Kidney epithelial cell (primary cell): ENCODE data around the gene LDB3. TPM values are rescaled to one million over a fixed set of nuclear protein-coding genes. Genes with fewer than 3 reads are reported as not detected.

ENCODE experiments used
- DNase-seq: peaks from one replicate; pipeline ENCODE4 v3.0.0-alpha.2; 2010; ENCODE audit warnings: low read depth
- H3K27me3 ChIP-seq: 2 replicates; pipeline ENCODE4 v1.6.0; 2011; ENCODE audit warnings: low read length; ENCODE audit not compliant: control insufficient read depth, insufficient read depth
- H3K36me3 ChIP-seq: 2 replicates; pipeline ENCODE4 v1.5.1; 2011; ENCODE audit warnings: low read length; ENCODE audit not compliant: control insufficient read depth, insufficient read depth
- H3K4me3 ChIP-seq: 2 replicates; pipeline ENCODE4 v1.5.1; 2011; ENCODE audit warnings: low read depth, mild to moderate bottlenecking, control low read depth, low read length
- CTCF ChIP-seq: IDR thresholded peaks from 2 replicates; pipeline ENCODE4 v1.5.1; 2011; ENCODE audit warnings: mild to moderate bottlenecking, moderate library complexity, low read length, control low read depth, inconsistent platforms; ENCODE audit not compliant: insufficient read depth, poor library complexity, severe bottlenecking
- total RNA-seq: library from RNA; depleted of rRNA; stranded (reverse); fragments of >200 nt; gene quantifications from 2 replicates; pipeline ENCODE4 v1.2.3, GENCODE V29; 2015

The LDB3 gene
- total RNA-seq, 1 donor from 2014 or later = 0.17 TPM

GRCh38 chr10:86724445-86724844 lies 56.1 kb downstream of the LDB3 start:
- no peak overlapping the region for H3K4me3 ChIP-seq
- no peaks in the 10 kb centered on the region for H3K27me3 ChIP-seq
- no peak for TF ChIP-seq CTCF
- H3K36me3 ChIP-seq = no peaks in the 10 kb centered on the region
- no peak for DNase-seq

DNA sequence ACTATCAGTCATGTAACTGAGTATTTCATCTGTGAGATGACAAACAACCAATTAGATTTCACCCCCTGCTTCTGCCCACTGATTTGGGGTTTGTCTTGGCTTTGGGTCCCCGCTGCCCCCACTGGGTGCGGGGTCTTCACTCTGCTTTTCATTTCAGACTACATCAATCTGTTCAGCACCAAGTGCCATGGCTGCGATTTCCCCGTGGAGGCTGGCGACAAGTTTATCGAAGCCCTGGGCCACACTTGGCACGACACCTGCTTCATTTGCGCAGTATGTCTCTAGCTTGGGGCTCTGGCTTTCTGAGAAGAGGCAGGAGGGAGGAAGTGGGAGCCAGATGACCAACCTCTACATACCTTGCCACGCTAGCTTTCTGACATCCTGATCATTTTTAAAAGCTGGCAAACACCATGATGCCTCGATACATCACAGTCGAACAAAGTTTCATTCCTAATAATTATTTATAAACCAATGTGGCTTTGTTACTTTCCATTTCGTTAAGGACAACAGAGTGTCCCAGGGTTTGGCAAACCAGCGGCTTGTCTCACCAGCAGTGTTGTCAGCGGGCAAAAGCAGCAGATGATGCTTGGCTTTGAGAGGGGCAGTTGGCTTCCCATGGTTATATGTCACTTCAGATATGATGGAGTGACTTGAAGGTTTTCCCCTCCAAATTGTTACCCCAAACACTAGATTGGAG lies 57.8 kb downstream of the LDB3 start:
- no peak for DNase-seq
- Histone ChIP-seq H3K4me3 (no peak overlapping the region), H3K36me3 (no peaks in the 10 kb centered on the region), H3K27me3 (no peaks in the 10 kb centered on the region)
- TF ChIP-seq CTCF = no peak

- TF ChIP-seq CTCF = no peak
- Histone ChIP-seq H3K4me3 (no peak overlapping the region), H3K27me3 (no peaks in the 10 kb centered on the region), H3K36me3 (no peaks in the 10 kb centered on the region)
- DNase-seq = no peak
These were observed 58.3 kb downstream of the LDB3 start for GRCh38 chr10:86726677-86726999.

DNA sequence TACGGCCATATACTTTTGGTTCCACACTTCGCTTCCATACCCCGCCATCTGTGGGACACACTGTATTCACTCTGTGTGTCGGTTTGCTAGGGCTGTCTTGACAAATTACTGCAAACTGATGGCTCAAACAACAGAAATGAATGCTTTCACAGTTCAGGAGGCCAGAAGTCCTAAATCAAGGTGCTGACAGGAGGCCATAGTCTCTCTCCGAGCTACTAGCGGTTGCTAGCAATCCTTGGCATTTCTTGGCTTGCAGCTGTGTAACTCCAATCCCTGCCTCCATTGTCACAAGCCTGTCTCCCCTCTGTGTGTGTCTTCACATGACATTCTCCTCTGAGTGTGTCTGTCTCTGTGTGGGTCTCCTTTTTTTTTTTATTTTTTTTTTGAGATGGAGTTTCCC lies 59.2 kb downstream of the LDB3 start:
- Histone ChIP-seq H3K27me3 (no peaks in the 10 kb centered on the region), H3K4me3 (no peak overlapping the region), H3K36me3 (no peaks in the 10 kb centered on the region)
- DNase-seq = no peak
- no peak for TF ChIP-seq CTCF

- Histone ChIP-seq H3K4me3 (no peak overlapping the region), H3K36me3 (no peaks in the 10 kb centered on the region), H3K27me3 (no peaks in the 10 kb centered on the region)
- no peak for DNase-seq
- no peak for TF ChIP-seq CTCF
These were observed 59.7 kb downstream of the LDB3 start for GRCh38 chr10:86728056-86728455.

- H3K27me3 ChIP-seq = no peaks in the 10 kb centered on the region
- H3K36me3 ChIP-seq = no peaks in the 10 kb centered on the region
- DNase-seq = no peak
- TF ChIP-seq CTCF = no peak
- H3K4me3 ChIP-seq = no peak overlapping the region
These were observed 61.4 kb downstream of the LDB3 start for GRCh38 chr10:86729677-86730076.
